ENCODE measurements around the gene KSR2.

DNA sequence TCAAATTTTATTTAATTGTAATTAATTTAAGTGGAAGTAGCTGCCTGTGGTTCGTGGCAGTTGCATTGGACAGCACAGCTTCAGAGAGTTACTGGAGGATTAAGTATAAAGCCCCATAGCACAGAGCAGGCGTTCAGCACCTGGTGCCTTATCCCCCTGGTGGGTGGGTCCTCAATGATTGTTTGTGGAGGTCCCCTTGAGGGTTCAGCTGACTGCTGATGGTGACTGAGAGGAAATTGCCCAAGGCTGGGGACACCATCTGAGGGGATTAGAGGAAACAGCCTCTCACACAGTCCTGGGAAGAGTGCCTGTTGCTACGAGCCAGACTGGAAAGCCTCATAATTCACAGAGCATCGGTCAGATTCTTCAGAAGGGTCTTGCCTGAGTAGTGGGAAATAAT is 524.0 kb downstream of the KSR2 start:
- no peak for TF ChIP-seq ZNF274 (IDR thresholded peaks at IDR 0.05; ENCODE audit: low read depth, low read length)
- TF ChIP-seq YY1 (IDR thresholded peaks at IDR 0.05; ENCODE audit: insufficient read depth, insufficient read length) = no peak
- TF ChIP-seq SUZ12 (IDR thresholded peaks at IDR 0.05; ENCODE audit: extremely low read depth, insufficient read depth, insufficient read length) = no peak
